Measurements from ENCODE around the gene MMP20. TPM values are rescaled to one million over a fixed set of nuclear protein-coding genes. Genes with fewer than 3 reads are reported as not detected.

Gene MMP20
- total and polyA plus RNA-seq, 2 experiments from 2014 or later = not detected

DNA sequence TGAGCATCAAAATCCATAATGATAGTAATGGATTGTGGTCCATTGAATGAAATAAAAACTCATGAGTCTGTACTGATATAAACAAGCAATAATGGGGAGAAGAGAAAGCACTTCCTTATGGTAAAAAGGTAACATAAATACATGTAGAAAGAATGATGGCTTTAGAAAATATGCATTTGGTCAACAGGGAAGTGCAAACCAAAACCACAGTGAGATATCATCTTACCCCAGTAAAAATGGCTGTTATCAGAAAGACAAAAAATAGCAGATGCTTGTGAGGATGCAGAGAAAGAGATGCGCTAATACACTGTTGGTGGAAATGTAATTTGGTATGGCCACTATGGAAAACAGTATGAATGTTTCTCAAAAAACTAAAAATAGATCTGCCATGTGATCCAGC, 6.9 kb upstream of the MMP20 start:
- ATAC-seq (no peak), DNase-seq (ENCODE audit: low spot score) (no peak)
- no peak overlapping the region for H3K4me3 Mint-ChIP-seq
- Histone ChIP-seq H3K36me3 (ENCODE audit: insufficient read depth) (no peaks in the 10 kb centered on the region), H3K4me2 (no peak overlapping the region), H3K4me1 (ENCODE audit: insufficient read depth) (no peaks in the 10 kb centered on the region), H3K4me3 (no peak overlapping the region), H3K79me2 (replicated peaks; ENCODE audit: insufficient read depth) (no peaks in the 10 kb centered on the region), H3K27ac (ENCODE audit: low read depth) (no peak overlapping the region), H3K9me2 (ENCODE audit: insufficient read depth) (no peaks in the 10 kb centered on the region), H4K20me1 (replicated peaks; ENCODE audit: insufficient read depth) (no peaks in the 10 kb centered on the region), H3K27me3 (ENCODE audit: insufficient read depth) (no peaks in the 10 kb centered on the region), H2AFZ (no peak overlapping the region), H3F3A (replicated peaks; ENCODE audit: low read depth) (no peaks in the 10 kb centered on the region)
- peaks cover 5% of the 10 kb centered on the region for H3K27me3 Mint-ChIP-seq (ENCODE audit: insufficient read depth, low read depth, poor library complexity)
- no peaks in the 10 kb centered on the region for H3K36me3 Mint-ChIP-seq (ENCODE audit: low read depth)
- H3K4me1 Mint-ChIP-seq = peaks cover 4% of the 10 kb centered on the region; the same call in 1 of the 3 replicates
- H3K9me3 Mint-ChIP-seq = no peaks in the 10 kb centered on the region
- H3K27ac Mint-ChIP-seq = no peak overlapping the region
- TF ChIP-seq EZH2 (IDR thresholded peaks at IDR 0.05; ENCODE audit: low read depth, unreplicated experiment) (no peak), ZNF114 (CRISPR knock-in tag; IDR thresholded peaks at IDR 0.05) (no peak), CTCF (conservative IDR thresholded peaks at IDR 0.05; ENCODE audit: low read depth in 2 of 2) (no peak), ZNF331 (CRISPR knock-in tag; IDR thresholded peaks at IDR 0.05; ENCODE audit: low read depth) (no peak), STAT1 (IDR thresholded peaks at IDR 0.05; ENCODE audit: unreplicated experiment) (no peak), EZH2phosphoT487 (IDR thresholded peaks at IDR 0.05; ENCODE audit: unreplicated experiment) (no peak), REST (IDR thresholded peaks at IDR 0.05; ENCODE audit: unreplicated experiment) (no peak), CREB1 (CRISPR knock-in tag; IDR thresholded peaks at IDR 0.05; ENCODE audit: low read depth) (no peak), NANOG (IDR thresholded peaks at IDR 0.05; ENCODE audit: borderline replicate concordance) (no peak), JUNB (IDR thresholded peaks at IDR 0.05; ENCODE audit: unreplicated experiment) (no peak), POLR2AphosphoS5 (IDR thresholded peaks at IDR 0.05; ENCODE audit: low read depth) (no peak)
- TF ChIP-seq, protein P1, sequence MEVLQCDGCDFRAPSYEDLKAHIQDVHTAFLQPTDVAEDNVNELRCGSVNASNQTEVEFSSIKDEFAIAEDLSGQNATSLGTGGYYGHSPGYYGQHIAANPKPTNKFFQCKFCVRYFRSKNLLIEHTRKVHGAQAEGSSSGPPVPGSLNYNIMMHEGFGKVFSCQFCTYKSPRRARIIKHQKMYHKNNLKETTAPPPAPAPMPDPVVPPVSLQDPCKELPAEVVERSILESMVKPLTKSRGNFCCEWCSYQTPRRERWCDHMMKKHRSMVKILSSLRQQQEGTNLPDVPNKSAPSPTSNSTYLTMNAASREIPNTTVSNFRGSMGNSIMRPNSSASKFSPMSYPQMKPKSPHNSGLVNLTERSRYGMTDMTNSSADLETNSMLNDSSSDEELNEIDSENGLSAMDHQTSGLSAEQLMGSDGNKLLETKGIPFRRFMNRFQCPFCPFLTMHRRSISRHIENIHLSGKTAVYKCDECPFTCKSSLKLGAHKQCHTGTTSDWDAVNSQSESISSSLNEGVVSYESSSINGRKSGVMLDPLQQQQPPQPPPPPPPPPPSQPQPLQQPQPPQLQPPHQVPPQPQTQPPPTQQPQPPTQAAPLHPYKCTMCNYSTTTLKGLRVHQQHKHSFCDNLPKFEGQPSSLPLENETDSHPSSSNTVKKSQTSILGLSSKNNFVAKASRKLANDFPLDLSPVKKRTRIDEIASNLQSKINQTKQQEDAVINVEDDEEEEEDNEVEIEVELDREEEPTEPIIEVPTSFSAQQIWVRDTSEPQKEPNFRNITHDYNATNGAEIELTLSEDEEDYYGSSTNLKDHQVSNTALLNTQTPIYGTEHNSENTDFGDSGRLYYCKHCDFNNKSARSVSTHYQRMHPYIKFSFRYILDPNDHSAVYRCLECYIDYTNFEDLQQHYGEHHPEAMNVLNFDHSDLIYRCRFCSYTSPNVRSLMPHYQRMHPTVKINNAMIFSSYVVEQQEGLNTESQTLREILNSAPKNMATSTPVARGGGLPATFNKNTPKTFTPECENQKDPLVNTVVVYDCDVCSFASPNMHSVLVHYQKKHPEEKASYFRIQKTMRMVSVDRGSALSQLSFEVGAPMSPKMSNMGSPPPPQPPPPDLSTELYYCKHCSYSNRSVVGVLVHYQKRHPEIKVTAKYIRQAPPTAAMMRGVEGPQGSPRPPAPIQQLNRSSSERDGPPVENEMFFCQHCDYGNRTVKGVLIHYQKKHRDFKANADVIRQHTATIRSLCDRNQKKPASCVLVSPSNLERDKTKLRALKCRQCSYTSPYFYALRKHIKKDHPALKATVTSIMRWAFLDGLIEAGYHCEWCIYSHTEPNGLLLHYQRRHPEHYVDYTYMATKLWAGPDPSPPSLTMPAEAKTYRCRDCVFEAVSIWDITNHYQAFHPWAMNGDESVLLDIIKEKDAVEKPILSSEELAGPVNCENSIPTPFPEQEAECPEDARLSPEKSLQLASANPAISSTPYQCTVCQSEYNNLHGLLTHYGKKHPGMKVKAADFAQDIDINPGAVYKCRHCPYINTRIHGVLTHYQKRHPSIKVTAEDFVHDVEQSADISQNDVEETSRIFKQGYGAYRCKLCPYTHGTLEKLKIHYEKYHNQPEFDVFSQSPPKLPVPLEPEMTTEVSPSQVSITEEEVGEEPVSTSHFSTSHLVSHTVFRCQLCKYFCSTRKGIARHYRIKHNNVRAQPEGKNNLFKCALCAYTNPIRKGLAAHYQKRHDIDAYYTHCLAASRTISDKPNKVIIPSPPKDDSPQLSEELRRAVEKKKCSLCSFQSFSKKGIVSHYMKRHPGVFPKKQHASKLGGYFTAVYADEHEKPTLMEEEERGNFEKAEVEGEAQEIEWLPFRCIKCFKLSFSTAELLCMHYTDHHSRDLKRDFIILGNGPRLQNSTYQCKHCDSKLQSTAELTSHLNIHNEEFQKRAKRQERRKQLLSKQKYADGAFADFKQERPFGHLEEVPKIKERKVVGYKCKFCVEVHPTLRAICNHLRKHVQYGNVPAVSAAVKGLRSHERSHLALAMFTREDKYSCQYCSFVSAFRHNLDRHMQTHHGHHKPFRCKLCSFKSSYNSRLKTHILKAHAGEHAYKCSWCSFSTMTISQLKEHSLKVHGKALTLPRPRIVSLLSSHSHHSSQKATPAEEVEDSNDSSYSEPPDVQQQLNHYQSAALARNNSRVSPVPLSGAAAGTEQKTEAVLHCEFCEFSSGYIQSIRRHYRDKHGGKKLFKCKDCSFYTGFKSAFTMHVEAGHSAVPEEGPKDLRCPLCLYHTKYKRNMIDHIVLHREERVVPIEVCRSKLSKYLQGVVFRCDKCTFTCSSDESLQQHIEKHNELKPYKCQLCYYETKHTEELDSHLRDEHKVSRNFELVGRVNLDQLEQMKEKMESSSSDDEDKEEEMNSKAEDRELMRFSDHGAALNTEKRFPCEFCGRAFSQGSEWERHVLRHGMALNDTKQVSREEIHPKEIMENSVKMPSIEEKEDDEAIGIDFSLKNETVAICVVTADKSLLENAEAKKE (CRISPR knock-in tag; IDR thresholded peaks at IDR 0.05) = no peak
- TF ChIP-seq, protein P2, sequence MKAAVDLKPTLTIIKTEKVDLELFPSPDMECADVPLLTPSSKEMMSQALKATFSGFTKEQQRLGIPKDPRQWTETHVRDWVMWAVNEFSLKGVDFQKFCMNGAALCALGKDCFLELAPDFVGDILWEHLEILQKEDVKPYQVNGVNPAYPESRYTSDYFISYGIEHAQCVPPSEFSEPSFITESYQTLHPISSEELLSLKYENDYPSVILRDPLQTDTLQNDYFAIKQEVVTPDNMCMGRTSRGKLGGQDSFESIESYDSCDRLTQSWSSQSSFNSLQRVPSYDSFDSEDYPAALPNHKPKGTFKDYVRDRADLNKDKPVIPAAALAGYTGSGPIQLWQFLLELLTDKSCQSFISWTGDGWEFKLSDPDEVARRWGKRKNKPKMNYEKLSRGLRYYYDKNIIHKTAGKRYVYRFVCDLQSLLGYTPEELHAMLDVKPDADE (IDR thresholded peaks at IDR 0.05) = no peak
